AG20443 (cell line): ENCODE results near the gene PCDHB8.
"Not testable (repeated sequence)": the region's sequence is repeated elsewhere in the genome, so short reads cannot be mapped to it uniquely, and the experiment has no call there.

ENCODE experiments used
- DNase-seq: peaks from one replicate; pipeline ENCODE4 v3.0.0; 2012; ENCODE audit warnings: low spot score, mixed read lengths

PCDHB8 gene

DNA sequence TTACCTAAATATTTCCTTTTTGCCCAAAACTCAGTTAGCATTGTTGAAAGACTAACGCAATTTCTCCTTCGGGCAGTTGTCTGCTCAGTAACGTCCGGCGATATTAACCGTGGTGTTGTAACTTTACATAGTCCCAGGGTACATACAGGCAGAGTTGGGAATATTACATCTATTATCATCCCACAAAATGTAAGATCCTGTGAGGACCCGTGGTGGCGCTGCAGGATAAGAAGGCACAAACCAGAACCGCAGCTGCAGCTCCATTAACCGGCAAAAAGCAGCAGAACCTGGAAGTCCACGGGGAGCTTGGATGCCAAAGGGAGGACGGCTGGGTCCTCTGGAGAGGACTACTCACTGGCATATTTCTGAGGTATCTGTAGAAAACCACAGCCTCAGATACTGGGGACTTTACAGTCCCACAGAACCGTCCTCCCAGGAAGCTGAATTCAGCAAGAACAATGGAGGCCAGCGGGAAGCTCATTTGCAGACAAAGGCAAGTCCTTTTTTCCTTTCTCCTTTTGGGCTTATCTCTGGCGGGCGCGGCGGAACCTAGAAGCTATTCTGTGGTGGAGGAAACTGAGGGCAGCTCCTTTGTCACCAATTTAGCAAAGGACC lies at the start of gene PCDHB8:
PCDHB8 (plus strand) TSS at position 214 of the 615 bp plus-strand sequence; CDS start at position 459, 245 bp downstream.
- DNase-seq: peak; percentile 53

DNA sequence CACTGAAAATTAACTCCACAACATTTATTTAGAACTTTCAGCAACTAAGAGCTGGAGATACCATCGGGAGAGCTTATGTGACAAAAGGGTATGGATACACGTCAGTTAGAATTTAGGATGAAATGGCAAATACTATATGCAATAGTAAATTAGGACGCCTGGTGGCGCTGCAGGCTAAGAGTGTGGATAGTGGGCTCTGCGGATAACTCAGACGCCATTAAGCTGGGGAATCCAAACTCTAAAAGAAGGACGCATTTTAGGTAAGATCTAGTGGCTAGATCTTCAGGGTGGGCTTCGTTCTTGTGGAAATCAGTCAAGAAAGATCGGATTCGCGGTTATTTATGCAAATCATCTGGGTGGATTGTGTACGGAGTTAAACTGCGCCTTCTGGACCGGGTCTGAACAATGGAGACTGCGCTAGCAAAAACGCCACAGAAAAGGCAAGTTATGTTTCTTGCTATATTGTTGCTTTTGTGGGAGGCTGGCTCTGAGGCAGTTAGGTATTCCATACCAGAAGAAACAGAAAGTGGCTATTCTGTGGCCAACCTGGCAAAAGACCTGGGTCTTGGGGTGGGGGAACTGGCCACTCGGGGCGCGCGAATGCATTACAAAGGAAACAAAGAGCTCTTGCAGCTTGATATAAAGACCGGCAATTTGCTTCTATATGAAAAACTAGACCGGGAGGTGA lies 42.4 kb upstream of the PCDHB8 start, which contains the start of gene PCDHB5:
PCDHB5 (plus strand) TSS at position 177 of the 688 bp plus-strand sequence; CDS start at position 406, 229 bp downstream.
- peak; percentile 53 for DNase-seq

DNA sequence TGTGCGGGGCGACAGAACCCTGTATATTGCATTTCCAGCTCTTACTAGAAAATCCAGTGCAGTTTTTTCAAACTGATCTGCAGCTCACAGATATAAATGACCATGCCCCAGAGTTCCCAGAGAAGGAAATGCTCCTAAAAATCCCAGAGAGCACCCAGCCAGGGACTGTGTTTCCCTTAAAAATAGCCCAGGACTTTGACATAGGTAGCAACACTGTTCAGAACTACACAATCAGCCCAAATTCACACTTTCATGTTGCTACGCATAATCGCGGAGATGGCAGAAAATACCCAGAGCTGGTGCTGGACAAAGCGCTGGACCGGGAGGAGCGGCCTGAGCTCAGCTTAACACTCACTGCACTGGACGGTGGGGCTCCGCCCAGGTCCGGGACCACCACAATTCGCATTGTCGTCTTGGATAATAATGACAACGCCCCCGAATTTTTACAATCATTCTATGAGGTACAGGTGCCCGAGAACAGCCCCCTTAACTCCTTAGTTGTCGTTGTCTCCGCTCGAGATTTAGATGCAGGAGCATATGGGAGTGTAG lies 41.8 kb upstream of the PCDHB8 start:
- no peak for DNase-seq

DNA sequence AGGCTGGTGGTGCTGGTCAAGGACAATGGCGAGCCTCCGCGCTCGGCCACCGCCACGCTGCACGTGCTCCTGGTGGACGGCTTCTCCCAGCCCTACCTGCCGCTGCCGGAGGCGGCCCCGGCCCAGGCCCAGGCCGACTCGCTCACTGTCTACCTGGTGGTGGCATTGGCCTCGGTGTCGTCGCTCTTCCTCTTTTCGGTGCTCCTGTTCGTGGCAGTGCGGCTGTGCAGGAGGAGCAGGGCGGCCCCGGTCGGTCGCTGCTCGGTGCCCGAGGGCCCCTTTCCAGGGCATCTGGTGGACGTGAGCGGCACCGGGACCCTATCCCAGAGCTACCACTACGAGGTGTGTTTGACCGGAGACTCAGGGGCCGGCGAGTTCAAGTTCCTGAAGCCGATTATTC lies 40.2 kb upstream of the PCDHB8 start:
- not testable (repeated sequence) for DNase-seq

DNA sequence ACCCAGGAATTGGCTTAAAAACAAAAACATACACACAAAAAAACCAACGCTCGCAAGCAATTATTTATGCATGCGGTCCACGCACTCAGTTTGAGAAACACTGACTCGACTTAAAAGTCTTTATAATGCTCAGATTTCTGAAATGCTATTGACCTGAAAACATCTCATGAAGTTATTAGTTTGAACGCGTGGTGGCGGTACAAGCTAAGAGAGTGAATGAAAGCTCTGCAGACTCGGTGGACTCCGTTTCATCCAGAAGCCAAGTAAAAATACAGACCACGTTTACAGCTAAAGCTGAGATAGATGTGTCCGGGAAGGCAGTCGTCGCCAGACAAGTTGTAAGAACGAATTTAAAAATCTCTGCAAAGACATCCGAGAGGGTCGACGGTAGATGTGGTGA lies 27.8 kb upstream of the PCDHB8 start, which contains the start of gene PCDHB6:
PCDHB6 (plus strand) TSS at position 246 of the 400 bp plus-strand sequence. CDS start 201 bp downstream, outside the sequence.
- DNase-seq: peak; percentile 51

DNA sequence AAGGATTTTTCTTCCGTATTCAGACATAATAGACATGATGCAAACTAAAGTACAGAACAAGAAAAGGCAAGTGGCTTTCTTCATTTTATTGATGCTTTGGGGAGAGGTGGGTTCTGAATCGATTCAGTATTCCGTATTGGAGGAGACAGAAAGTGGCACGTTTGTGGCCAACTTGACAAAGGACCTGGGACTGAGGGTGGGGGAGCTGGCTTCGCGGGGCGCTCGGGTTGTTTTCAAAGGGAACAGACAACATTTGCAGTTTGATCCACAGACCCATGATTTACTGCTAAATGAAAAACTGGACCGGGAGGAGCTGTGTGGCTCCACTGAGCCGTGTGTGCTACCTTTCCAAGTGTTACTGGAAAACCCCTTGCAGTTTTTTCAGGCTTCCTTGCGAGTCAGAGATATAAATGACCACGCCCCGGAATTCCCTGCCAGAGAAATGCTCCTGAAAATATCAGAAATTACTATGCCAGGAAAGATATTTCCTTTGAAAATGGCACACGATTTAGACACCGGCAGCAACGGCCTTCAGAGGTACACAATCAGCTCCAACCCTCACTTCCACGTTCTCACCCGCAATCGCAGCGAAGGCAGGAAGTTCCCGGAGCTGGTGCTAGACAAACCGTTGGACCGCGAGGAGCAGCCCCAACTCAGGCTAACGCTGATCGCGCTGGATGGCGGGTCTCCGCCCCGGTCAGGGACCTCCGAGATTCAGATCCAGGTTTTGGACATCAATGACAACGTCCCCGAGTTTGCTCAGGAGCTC lies 27.2 kb upstream of the PCDHB8 start:
- DNase-seq: no peak

DNA sequence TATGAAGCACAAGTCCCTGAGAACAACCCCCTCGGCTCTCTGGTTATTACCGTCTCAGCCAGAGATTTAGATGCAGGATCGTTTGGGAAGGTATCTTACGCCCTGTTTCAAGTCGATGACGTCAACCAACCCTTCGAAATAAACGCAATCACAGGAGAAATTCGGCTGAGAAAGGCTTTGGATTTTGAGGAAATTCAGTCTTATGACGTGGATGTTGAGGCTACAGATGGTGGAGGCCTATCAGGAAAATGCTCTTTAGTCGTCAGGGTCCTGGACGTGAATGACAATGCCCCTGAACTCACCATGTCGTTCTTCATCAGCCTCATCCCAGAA lies 26.6 kb upstream of the PCDHB8 start:
- no peak for DNase-seq

DNA sequence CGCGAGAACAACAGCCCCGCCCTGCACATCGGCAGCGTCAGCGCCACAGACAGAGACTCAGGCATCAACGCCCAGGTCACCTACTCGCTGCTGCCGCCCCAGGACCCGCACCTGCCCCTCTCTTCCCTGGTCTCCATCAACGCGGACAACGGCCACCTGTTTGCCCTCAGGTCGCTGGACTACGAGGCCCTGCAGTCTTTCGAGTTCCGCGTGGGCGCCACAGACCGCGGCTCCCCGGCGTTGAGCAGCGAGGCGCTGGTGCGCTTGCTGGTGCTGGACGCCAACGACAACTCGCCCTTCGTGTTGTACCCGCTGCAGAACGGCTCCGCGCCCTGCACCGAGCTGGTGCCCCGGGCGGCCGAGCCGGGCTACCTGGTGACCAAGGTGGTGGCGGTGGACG lies 26.0 kb upstream of the PCDHB8 start:
- not testable (repeated sequence) for DNase-seq

DNA sequence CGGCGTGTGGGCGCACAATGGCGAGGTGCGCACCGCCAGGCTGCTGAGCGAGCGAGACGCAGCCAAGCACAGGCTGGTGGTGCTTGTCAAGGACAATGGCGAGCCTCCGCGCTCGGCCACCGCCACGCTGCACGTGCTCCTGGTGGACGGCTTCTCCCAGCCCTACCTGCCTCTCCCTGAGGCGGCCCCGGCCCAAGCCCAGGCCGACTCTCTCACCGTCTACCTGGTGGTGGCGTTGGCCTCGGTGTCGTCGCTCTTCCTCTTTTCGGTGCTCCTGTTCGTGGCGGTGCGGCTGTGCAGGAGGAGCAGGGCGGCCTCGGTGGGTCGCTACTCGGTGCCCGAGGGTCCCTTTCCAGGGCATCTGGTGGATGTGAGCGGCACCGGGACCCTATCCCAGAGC lies 25.5 kb upstream of the PCDHB8 start:
- not testable (repeated sequence) for DNase-seq

DNA sequence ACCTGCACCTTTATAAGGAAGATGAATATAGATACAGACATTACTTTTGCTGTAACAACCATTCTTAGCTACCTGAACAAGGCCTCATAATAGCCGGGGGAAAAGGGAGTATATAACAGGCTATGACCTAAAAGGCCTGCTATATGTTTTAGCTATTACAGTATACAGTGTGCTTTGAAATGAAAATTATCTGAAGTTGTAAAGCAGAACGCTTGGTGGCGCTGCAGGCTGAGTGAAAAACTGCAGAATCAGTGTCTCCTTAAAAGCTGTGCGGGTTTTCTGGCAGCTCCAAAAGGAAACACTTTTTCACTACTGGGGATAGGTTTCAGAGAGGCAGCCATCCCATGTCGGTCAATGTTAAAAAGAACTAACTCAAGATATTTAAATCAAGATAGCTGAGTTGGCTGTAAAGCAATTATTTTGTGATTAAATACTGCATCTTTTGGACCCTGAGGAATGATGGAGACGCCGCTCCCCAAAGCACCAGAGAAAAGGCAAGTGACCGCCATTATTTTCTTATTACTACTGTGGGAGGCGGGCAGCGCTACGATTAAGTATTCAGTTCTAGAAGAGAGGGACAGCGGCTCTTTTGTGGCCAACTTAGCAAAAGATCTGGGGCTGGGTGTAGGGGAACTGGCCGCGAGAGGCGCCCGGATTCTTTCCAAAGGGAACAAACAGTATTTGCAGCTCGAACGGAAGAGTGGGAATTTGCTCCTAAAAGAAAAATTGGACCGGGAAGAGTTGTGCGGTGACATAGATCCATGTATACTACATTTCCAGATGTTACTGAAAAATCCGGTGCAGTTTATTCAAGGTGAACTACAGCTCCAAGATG lies 21.8 kb upstream of the PCDHB8 start:
- DNase-seq: no peak

DNA sequence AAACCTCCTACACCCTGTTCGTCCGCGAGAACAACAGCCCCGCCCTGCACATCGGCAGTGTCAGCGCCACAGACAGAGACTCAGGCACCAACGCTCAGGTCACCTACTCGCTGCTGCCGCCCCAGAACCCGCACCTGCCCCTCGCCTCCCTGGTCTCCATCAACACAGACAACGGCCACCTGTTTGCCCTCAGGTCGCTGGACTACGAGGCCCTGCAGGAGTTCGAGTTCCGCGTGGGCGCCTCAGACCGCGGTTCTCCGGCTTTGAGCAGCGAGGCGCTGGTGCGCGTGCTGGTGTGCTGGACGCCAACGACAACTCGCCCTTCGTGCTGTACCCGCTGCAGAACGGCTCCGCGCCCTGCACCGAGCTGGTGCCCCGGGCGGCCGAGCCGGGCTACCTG lies 20.2 kb upstream of the PCDHB8 start:
- not testable (repeated sequence) for DNase-seq

DNA sequence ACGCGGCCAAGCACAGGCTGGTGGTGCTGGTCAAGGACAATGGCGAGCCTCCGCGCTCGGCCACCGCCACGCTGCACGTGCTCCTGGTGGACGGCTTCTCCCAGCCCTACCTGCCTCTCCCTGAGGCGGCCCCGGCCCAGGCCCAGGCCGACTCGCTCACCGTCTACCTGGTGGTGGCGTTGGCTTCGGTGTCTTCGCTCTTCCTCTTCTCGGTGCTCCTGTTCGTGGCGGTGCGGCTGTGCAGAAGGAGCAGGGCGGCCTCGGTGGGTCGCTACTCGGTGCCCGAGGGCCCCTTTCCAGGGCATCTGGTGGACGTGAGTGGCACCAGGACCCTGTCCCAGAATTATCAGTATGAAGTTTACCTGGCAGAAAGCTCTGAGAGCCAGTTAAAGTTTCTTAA lies 19.7 kb upstream of the PCDHB8 start:
- not testable (repeated sequence) for DNase-seq

DNA sequence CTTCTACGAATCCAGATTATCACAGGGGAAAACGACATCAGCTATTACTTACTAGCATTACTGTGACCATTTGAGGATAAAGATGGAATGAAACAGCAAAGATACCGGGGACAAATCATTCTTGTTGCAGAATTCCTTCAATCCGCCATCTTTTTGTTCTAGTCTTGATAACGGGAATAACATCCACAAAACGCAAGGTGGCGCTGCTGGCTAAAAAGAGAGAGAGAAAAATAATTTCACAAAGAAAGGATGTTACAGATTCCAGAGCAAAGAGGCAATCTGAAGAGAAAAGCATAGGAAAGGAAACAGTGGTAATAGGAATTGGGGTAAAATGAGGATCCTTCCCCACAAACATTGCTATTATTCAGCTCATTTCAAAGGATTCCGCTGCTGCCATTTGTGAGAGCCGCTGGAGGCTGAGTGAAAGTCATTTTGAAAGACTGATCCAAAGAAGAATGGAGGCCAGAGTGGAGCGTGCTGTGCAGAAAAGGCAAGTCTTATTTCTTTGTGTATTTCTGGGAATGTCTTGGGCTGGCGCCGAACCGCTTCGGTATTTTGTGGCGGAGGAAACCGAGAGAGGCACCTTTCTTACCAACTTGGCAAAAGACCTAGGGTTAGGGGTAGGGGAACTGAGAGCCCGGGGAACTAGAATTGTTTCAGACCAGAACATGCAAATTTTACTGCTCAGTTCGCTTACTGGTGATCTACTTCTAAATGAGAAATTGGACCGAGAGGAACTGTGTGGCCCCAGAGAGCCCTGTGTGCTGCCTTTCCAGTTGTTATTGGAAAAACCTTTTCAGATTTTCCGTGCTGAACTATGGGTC lies 5.0 kb upstream of the PCDHB8 start, which contains the start of gene PCDHB7:
PCDHB7 (plus strand) TSS at position 264 of the 824 bp plus-strand sequence; CDS start at position 456, 192 bp downstream.
- peak; percentile 49 for DNase-seq

DNA sequence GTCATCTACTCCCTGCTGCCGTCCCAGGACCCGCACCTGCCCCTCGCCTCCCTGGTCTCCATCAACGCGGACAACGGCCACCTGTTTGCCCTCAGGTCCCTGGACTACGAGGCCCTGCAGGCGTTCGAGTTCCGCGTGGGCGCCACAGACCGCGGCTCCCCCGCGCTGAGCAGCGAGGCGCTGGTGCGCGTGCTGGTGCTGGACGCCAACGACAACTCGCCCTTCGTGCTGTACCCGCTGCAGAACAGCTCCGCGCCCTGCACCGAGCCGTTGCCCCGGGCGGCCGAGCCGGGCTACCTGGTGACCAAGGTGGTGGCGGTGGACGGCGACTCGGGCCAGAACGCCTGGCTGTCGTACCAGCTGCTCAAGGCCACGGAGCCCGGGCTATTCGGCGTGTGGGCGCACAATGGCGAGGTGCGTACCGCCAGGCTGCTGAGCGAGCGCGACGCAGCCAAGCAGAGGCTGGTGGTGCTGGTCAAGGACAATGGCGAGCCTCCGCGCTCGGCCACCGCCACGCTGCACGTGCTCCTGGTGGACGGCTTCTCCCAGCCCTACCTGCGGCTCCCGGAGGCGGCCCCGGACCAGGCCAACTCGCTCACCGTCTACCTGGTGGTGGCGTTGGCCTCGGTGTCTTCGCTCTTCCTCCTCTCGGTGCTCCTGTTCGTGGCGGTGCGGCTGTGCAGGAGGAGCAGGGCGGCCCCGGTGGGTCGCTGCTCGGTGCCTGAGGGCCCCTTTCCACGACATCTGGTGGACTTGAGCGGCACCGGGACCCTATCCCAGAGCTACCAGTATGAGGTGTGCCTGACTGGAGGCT lies 3.1 kb upstream of the PCDHB8 start:
- not testable (repeated sequence) for DNase-seq

DNA sequence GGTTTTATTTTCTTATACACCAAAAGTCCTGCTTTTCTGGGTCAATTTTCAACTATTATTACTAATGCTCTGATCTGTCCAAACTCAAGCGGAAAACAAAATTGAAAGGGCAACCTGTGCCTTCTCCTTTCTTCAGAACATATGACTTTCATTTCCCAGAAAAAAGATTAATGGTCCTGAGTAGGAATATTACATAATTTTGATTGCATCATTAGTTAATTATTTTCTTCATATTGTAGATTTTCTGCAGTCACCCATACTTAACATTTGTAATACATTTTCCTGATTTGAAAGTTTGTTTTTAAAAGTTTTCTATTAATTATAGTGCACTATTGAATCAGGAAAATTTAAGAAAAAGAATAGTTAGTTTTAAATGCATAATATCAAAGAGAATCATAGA lies 1.7 kb upstream of the PCDHB8 start:
- DNase-seq: no peak

DNA sequence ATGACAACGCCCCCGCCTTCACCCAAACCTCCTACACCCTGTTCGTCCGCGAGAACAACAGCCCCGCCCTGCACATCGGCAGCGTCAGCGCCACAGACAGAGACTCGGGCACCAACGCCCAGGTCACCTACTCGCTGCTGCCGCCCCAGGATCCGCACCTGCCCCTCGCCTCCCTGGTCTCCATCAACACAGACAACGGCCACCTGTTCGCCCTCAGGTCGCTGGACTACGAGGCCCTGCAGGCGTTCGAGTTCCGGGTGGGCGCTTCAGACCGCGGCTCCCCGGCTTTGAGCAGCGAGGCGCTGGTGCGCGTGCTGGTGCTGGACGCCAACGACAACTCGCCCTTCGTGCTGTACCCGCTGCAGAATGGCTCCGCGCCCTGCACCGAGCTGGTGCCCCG lies 1.8 kb downstream of the PCDHB8 start:
- not testable (repeated sequence) for DNase-seq

DNA sequence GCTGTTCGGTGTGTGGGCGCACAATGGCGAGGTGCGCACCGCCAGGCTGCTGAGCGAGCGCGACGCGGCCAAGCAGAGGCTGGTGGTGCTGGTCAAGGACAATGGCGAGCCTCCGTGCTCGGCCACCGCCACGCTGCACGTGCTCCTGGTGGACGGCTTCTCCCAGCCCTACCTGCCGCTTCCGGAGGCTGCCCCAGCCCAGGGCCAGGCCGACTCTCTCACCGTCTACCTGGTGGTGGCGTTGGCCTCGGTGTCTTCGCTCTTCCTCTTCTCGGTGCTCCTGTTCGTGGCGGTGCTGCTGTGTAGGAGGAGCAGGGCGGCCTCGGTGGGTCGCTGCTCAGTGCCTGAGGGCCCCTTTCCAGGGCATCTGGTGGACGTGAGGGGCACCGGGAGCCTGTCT lies 2.3 kb downstream of the PCDHB8 start:
- DNase-seq: not testable (repeated sequence)

DNA sequence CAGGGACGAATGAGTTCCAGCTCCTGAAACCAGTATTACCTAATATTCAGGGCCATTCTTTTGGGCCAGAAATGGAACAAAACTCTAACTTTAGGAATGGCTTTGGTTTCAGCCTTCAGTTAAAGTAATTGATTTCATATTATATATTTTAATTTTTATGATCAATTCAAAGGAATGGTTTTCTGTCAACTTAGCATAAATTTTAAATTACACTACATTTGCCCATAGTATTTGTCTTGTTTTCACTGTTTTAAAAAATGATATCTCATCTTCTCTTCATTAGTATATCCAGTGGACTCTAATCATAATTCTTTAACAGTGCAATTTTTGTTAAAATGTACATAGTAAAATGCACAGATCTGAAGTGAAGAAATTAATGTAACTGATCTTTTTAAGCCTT lies 2.7 kb downstream of the PCDHB8 start:
- no peak for DNase-seq

DNA sequence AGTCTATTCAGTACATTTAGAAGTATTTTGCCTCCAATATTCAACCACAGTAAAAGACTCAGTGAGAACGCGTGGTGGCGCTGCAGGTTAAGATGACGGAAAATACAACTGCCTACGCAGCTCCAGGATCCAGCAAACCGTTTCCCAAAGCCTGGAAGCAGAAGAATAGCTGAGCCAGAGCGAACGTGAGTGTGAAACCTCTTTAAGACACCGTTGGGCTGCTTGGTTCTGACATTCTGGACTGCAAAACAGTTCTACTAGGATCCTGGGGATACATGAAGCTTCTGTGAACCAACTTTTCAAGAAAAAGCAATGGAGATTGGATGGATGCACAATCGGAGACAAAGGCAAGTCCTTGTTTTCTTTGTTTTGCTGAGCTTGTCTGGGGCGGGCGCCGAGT lies 4.7 kb downstream of the PCDHB8 start, which contains the start of gene PCDHB16:
PCDHB16 (plus strand) TSS at position 140 of the 400 bp plus-strand sequence; CDS start at position 313, 173 bp downstream.
- DNase-seq: peak; percentile 62
